Tibial nerve (tissue), 4 donors: ENCODE results near the gene CNPY3. TPM values are rescaled to one million over a fixed set of nuclear protein-coding genes. Genes with fewer than 3 reads are reported as not detected.
"Not testable (repeated sequence)": the region's sequence is repeated elsewhere in the genome, so short reads cannot be mapped to it uniquely, and the experiment has no call there.

Experiments
- DNase-seq, 2 donors: peaks; one replicate each; pipeline ENCODE4 v3.0.0-alpha.2; 2019; ENCODE audit warnings: low spot score in 2 of 2
- H3K27ac ChIP-seq, 4 donors: fragments of 200-600 bp; sonication (generic) in 3 of 4; one replicate each; pipeline ENCODE4 v1.5.1; 2017 to 2019; ENCODE audit warnings: mild to moderate bottlenecking in 1 of 4
- H3K27me3 ChIP-seq, 2 donors: fragments of 200-600 bp; sonication (generic) in 1 of 2; one replicate each; pipeline versions ENCODE4 v1.5.1 to v1.6.0; 2017 to 2019
- H3K36me3 ChIP-seq, 3 donors: fragments of 200-600 bp; sonication (generic); one replicate each; pipeline ENCODE4 v1.5.1; 2018 to 2019
- H3K4me1 ChIP-seq, 4 donors: fragments of 200-600 bp; sonication (generic) in 3 of 4; one replicate each; pipeline ENCODE4 v1.5.1; 2017 to 2019
- H3K4me3 ChIP-seq, 4 donors: fragments of 200-600 bp; sonication (generic) in 3 of 4; one replicate each; pipeline ENCODE4 v1.5.1; 2017 to 2019; ENCODE audit warnings: mild to moderate bottlenecking in 1 of 4, moderate library complexity in 1 of 4
- H3K9me3 ChIP-seq, 4 donors: fragments of 200-600 bp; sonication (generic) in 3 of 4; one replicate each; pipeline ENCODE4 v1.5.1; 2017 to 2019
- CTCF ChIP-seq, 5 experiments: fragments of 200-600 bp in 3 of 5; fragments of 450-650 bp in 2 of 5; sonication (generic) in 3 of 5; IDR thresholded peaks; one replicate each; pipeline ENCODE4 v1.5.1; 2016 to 2019; ENCODE audit warnings: antibody characterized with exemption in 5 of 5, mild to moderate bottlenecking in 3 of 5, moderate library complexity in 2 of 5
- EP300 ChIP-seq, 2 donors: sonication (generic); formaldehyde crosslinking; IDR thresholded peaks; one replicate each; pipeline ENCODE4 v1.6.1; 2017; ENCODE audit warnings: antibody characterized with exemption in 2 of 2, mild to moderate bottlenecking in 1 of 2
- POLR2A ChIP-seq, 2 donors: fragments of 450-650 bp; IDR thresholded peaks; one replicate each; pipeline ENCODE4 v1.6.1; 2017; ENCODE audit warnings: antibody characterized with exemption in 2 of 2, mild to moderate bottlenecking in 2 of 2, moderate library complexity in 2 of 2
- WGBS, 2 donors: methylation state at CpG; one replicate each; pipeline ENCODE4 v1.1.5; 2018; 5-methylcytosine and 5-hydroxymethylcytosine counted together
- total RNA-seq, 4 donors: library from RNA; depleted of rRNA; stranded (reverse); fragments of >200 nt; gene quantifications; one replicate each; pipeline ENCODE4 v1.1.0, GENCODE V29; 2016

Gene CNPY3
- total RNA-seq, 4 donors from 2014 or later = 42.6 to 50.3 (median 47.1) TPM

DNA sequence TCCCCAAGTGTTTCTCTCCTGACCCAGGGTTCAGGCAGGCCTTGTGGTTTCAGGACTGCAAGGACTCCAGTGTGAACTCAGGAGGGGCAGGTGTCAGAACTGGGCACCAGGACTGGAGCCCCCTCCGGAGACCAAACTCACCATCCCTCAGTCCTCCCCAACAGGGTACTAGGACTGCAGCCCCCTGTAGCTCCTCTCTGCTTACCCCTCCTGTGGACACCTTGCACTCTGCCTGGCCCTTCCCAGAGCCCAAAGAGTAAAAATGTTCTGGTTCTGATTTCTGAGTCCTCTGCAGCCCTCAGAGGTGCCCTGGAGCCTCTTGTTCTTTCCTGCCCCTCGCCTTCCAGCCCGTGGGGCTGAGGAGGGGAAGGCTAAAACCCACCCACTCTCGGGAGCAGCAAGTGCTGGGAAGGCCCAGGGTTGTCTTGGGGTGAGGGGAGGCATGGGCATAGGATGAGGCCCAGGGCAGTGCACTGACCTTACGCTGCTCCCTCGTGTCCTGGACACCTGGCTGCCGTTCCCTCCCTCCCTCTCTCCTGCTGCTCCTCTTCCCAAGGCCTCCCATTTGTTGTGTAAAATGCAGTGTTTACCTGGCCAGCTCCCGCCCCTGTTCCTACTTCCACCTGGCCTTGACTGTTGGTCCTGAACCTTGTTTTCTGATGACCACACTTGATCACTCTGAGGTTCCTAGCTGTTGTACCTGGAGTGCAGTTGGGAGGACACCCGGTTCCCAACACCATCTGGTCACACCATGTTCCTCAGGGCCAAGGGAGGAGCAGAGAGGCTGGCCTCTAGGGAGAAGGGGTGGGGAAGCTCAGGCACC is 9.9 kb downstream of the CNPY3 start:
- Histone ChIP-seq H3K4me1 (peaks cover 0 to 4% (median 0%) of the 10 kb centered on the region in 4 donors), H3K27me3 (no peaks in the 10 kb centered on the region), H3K36me3 (peaks cover 0 to 92% (median 30%) of the 10 kb centered on the region in 3 donors), H3K27ac (no peak overlapping the region), H3K4me3 (no peak overlapping the region), H3K9me3 (no peaks in the 10 kb centered on the region)
- DNase-seq = no peak
- 69 to 77% methylated on average over 9 of the region's 9 CpGs for WGBS, 2 donors
- no peak for TF ChIP-seq CTCF (IDR thresholded peaks at IDR 0.05)
- TF ChIP-seq POLR2A (IDR thresholded peaks at IDR 0.05) = no peak
- no peak for TF ChIP-seq EP300 (IDR thresholded peaks at IDR 0.05)

- TF ChIP-seq CTCF (IDR thresholded peaks at IDR 0.05) = no peak
- no peak for TF ChIP-seq POLR2A (IDR thresholded peaks at IDR 0.05)
- no peak for TF ChIP-seq EP300 (IDR thresholded peaks at IDR 0.05)
- H3K27me3 ChIP-seq = no peaks in the 10 kb centered on the region
- no peaks in the 10 kb centered on the region for H3K9me3 ChIP-seq
- DNase-seq = no peak
- no peak overlapping the region for H3K4me3 ChIP-seq
- peaks cover 0 to 4% (median 0%) of the 10 kb centered on the region in 4 donors for H3K4me1 ChIP-seq
- no peak overlapping the region for H3K27ac ChIP-seq
- WGBS, 2 donors = 81 to 90% methylated on average over 4 of the region's 4 CpGs
- H3K36me3 ChIP-seq = peaks cover 0 to 92% (median 24%) of the 10 kb centered on the region in 3 donors
These were observed 10.5 kb downstream of the CNPY3 start for GRCh38 chr6:42939810-42940167.

GRCh38 chr6:42940493-42941045 is 11.3 kb downstream of the CNPY3 start:
- no peak for DNase-seq
- TF ChIP-seq POLR2A (IDR thresholded peaks at IDR 0.05) (no peak), EP300 (IDR thresholded peaks at IDR 0.05) (no peak)
- Histone ChIP-seq H3K27ac (no peak overlapping the region), H3K9me3 (no peaks in the 10 kb centered on the region), H3K4me1 (peaks cover 0 to 4% (median 0%) of the 10 kb centered on the region in 4 donors), H3K36me3 (peaks cover 0 to 90% (median 17%) of the 10 kb centered on the region in 3 donors), H3K4me3 (no peak overlapping the region), H3K27me3 (no peaks in the 10 kb centered on the region)
- WGBS, 2 donors = 86 to 87% methylated on average over 6 of the region's 6 CpGs

DNA sequence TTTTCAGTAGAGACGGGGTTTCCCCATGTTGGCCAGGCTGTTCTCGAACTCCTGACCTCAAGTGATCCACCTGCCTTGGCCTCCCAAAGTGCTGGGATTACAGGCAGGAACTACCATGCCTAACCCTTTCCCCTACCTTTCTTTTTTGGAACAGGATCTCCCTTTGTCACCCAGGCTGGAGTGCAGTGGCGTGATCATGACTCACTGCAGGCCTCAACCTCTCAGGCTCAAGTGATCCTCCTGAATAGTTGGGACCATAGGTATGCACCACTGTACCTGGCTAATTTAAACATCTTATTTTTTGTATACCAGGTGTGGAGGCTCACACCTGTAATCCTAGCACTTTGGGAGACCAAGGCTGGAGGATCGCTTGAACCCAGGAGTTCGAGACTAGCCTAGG is 12.1 kb downstream of the CNPY3 start:
- 93 to 100% methylated on average over 5 of the region's 5 CpGs for WGBS, 2 donors
- H3K9me3 ChIP-seq, DNase-seq, H3K27ac ChIP-seq, H3K4me3 ChIP-seq, H3K27me3 ChIP-seq, H3K4me1 ChIP-seq: not testable (repeated sequence)
- H3K36me3 ChIP-seq = peaks cover 0 to 90% (median 11%) of the 10 kb centered on the region in 3 donors

- 66 to 78% methylated on average over 7 of the region's 7 CpGs for WGBS, 2 donors
- DNase-seq = no peak
- H3K4me3 ChIP-seq = no peak overlapping the region
These were observed 13.2 kb downstream of the CNPY3 start for GRCh38 chr6:42942444-42942843.

More at GRCh38 chr6:42942444-42942843, 13.2 kb downstream of the CNPY3 start:
- no peak for TF ChIP-seq POLR2A (IDR thresholded peaks at IDR 0.05)
- TF ChIP-seq EP300 (IDR thresholded peaks at IDR 0.05) = no peak
- TF ChIP-seq CTCF (IDR thresholded peaks at IDR 0.05) = no peak
- Histone ChIP-seq H3K27me3 (no peaks in the 10 kb centered on the region), H3K36me3 (peaks cover 0 to 80% (median 11%) of the 10 kb centered on the region in 3 donors), H3K4me1 (peaks cover 0 to 4% (median 0%) of the 10 kb centered on the region in 4 donors), H3K27ac (no peak overlapping the region), H3K9me3 (no peaks in the 10 kb centered on the region)
